GM12878 (cell line): ENCODE data around the gene ZFTA. TPM values are rescaled to one million over a fixed set of nuclear protein-coding genes. Genes with fewer than 3 reads are reported as not detected.

ENCODE experiments used
- ATAC-seq: fragments of 200-7000 bp; cut with Tn5 transposase; 3 replicates; pipeline ENCODE4 v1.9.1; 2020; ENCODE audit warnings: mild to moderate bottlenecking, moderate library complexity
- BruUV-seq: library from RNA; stranded (reverse); fragments of 400-500 nt; replicated peaks from 2 replicates; lab custom pipeline; 2021; lab: Mats Ljungman, UMichigan
- CTCF ChIA-PET: fragments of 300-600 bp; sonication (Branson Sonifier 250); formaldehyde crosslinking; extraction: SDS; loops from one replicate; lab custom pipeline; 2021; ENCODE audit warnings: inconsistent platforms; lab: Yijun Ruan, JAX
- POLR2A ChIA-PET: fragments of 350-600 bp; formaldehyde crosslinking; extraction: SDS; loops from one replicate; lab custom pipeline; 2021; ENCODE audit warnings: inconsistent platforms; lab: Charles Lee
- RAD21 ChIA-PET: fragments of 300-600 bp; sonication (Branson Sonifier 250); formaldehyde crosslinking; loops from one replicate; lab custom pipeline; 2023; ENCODE audit warnings: antibody characterized with exemption; ENCODE audit not compliant: unreplicated experiment; lab: Charles Lee
- SMC1A ChIA-PET: fragments of 300-600 bp; sonication (Branson Sonifier 250); formaldehyde crosslinking; loops from one replicate; lab custom pipeline; 2023; ENCODE audit not compliant: unreplicated experiment, uncharacterized antibody; lab: Charles Lee
- DNase-seq: peaks from one replicate; pipeline ENCODE4 v3.0.0-alpha.2; 2011; ENCODE audit warnings: low read depth, low spot score
- FAIRE-seq: peaks from 3 replicates; lab custom pipeline; 2011; peaks lifted over from hg19 to GRCh38; lab: Jason Lieb, UNC
- H2AFZ ChIP-seq: 2 replicates; pipeline ENCODE4 v1.6.0; 2011; ENCODE audit warnings: low read depth, low read length, control low read depth; ENCODE audit not compliant: control insufficient read depth
- H3K27ac ChIP-seq: 2 replicates; pipeline ENCODE4 v1.5.1; 2011; ENCODE audit warnings: control low read depth; ENCODE audit not compliant: control insufficient read depth, insufficient read depth
- H3K27me3 ChIP-seq, 2 experiments: replicated peaks in 1 of 2; 2 replicates each; pipeline versions ENCODE4 v1.6.0 to v1.6.1; 2011; ENCODE audit warnings: low read length in 1 of 2; ENCODE audit not compliant: control insufficient read depth in 2 of 2, insufficient read depth in 2 of 2
- H3K36me3 ChIP-seq, 2 experiments: 2 replicates each; pipeline ENCODE4 v1.5.1; 2011; ENCODE audit warnings: low read length in 1 of 2; ENCODE audit not compliant: control insufficient read depth in 2 of 2, insufficient read depth in 2 of 2
- H3K4me1 ChIP-seq: 2 replicates; pipeline ENCODE4 v1.6.1; 2011; ENCODE audit warnings: mild to moderate bottlenecking, low read length, moderate library complexity, mixed read lengths; ENCODE audit not compliant: control insufficient read depth, insufficient read depth
- H3K4me2 ChIP-seq: 2 replicates; pipeline ENCODE4 v1.6.0; 2011; ENCODE audit warnings: control low read depth; ENCODE audit not compliant: control insufficient read depth, insufficient read depth
- H3K4me3 ChIP-seq: fragments of 200-600 bp; sonication (generic); 2 replicates; pipeline ENCODE4 v1.5.1; 2016
- H3K79me2 ChIP-seq: 2 replicates; pipeline ENCODE4 v1.6.0; 2011; ENCODE audit warnings: low read length; ENCODE audit not compliant: control insufficient read depth, insufficient read depth
- H3K9ac ChIP-seq: 2 replicates; pipeline ENCODE4 v1.8.0; 2011; ENCODE audit warnings: low read length, control low read depth, mixed read lengths; ENCODE audit not compliant: control insufficient read depth, insufficient read depth
- H3K9me3 ChIP-seq: replicated peaks from 3 replicates; pipeline ENCODE4 v1.5.1; 2011; ENCODE audit warnings: mild to moderate bottlenecking, low read length; ENCODE audit not compliant: control insufficient read depth, insufficient read depth
- H4K20me1 ChIP-seq: 2 replicates; pipeline ENCODE4 v1.6.0; 2011; ENCODE audit not compliant: control insufficient read depth, insufficient read depth
- EED ChIP-seq: sonication (generic); IDR thresholded peaks from 2 replicates; pipeline ENCODE4 v1.6.1; 2016; ENCODE audit warnings: antibody characterized with exemption, low read depth
- FOXK2 ChIP-seq: fragments of 450-650 bp; IDR thresholded peaks from 2 replicates; pipeline ENCODE4 v1.6.1; 2017; ENCODE audit warnings: mild to moderate bottlenecking, moderate library complexity
- PML ChIP-seq: IDR thresholded peaks from 2 replicates; pipeline ENCODE4 v1.6.1; 2012; ENCODE audit warnings: low read length, inconsistent platforms
- SUZ12 ChIP-seq: fragments of 200-600 bp; sonication (generic); IDR thresholded peaks from one replicate; pipeline ENCODE4 v1.6.1; 2018; ENCODE audit warnings: antibody characterized with exemption, mild to moderate bottlenecking; ENCODE audit not compliant: unreplicated experiment
- ZNF217 ChIP-seq: fragments of 450-650 bp; IDR thresholded peaks from 2 replicates; pipeline ENCODE4 v1.6.1; 2017; ENCODE audit warnings: antibody characterized with exemption, mild to moderate bottlenecking
- WGBS: methylation state at CpG from one replicate; pipeline ENCODE4 v1.1.6; 2016; ENCODE audit warnings: low lambda C conversion rate; ENCODE audit not compliant: insufficient replicate concordance, insufficient coverage; ENCODE audit errors: missing lambda C conversion rate; 5-methylcytosine and 5-hydroxymethylcytosine counted together
- in situ Hi-C: fragments of 300-500 bp; cut with MboI; formaldehyde crosslinking; loops from 9 replicates; pipeline ENCODE4 v1.14.3; 2018; ENCODE audit warnings: mixed read lengths
- intact Hi-C: fragments of 100-400 bp; cut with micrococcal nuclease; formaldehyde crosslinking; loops from one replicate; pipeline ENCODE4 v1.14.2; 2022; ENCODE audit not compliant: unreplicated experiment
- polyA plus RNA-seq, 11 experiments: library from polyadenylated mRNA; depleted of rRNA in 4 of 11; unstranded in 6 of 11; stranded (reverse) in 5 of 11; fragments of >200 nt; fragmentation: Nextera tagmentation in 4 of 11; fragmentation: Illumina TruSeq in 1 of 11; extraction: Ambion mirVana in 4 of 11; extraction: Trizol in 1 of 11; gene quantifications; 1 replicate in 1 of 11; 2 replicates in 10 of 11; pipeline versions ENCODE4 v1.2.1 to v1.2.3, GENCODE V29; 2011 to 2016; ENCODE audit warnings: inconsistent platforms in 2 of 11, missing spikeins in 2 of 11, low read depth in 1 of 11
- total RNA-seq, 4 experiments: library from RNA; depleted of rRNA in 3 of 4; stranded (reverse); fragments of >200 nt in 3 of 4; fragmentation: Illumina TruSeq in 1 of 4; extraction: Trizol in 1 of 4; gene quantifications; 2 replicates each; pipeline versions ENCODE4 v1.2.1 to v1.2.3, GENCODE V29; 2013 to 2021
- TF ChIP-seq, protein P1 (sequence below): fragments of 450-650 bp; IDR thresholded peaks from 2 replicates; pipeline ENCODE4 v1.6.1; 2017; ENCODE audit warnings: low read depth, mild to moderate bottlenecking, moderate library complexity
- TF ChIP-seq, protein P2 (sequence below): fragments of 450-650 bp; IDR thresholded peaks from 2 replicates; pipeline ENCODE4 v1.6.1; 2017; ENCODE audit warnings: mild to moderate bottlenecking, moderate library complexity

The ZFTA gene
- total and polyA plus RNA-seq, 10 of the 15 experiments (the other 5 are each of a cell fraction or from before 2014, with no cell fraction given), result 0.39 to 7.9 (median 2.2) TPM

DNA sequence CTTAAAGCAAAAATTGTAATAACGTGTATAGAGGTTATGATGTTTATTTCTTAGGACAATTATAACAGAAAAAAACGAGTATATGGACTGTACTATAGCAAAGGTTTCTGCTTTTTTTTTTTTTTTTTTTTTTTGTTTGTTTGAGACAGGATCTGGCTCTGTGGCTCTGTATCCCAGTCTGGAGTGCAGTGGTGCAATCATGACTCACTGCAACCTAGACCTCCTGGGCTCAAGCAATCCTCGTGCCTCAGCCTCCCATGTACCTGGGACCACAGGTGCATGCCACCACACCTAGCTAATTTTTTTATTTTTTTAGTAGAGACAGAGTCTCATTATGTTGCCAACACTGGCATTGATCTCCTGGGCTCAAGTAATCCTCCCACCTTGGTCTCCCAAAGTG lies 39.2 kb downstream of the ZFTA start:
- H3K36me3 ChIP-seq, result no peaks in the 10 kb centered on the region
- DNase-seq (no peak), ATAC-seq (no peak), FAIRE-seq (no peak)
- no peaks in the 10 kb centered on the region for H3K79me2 ChIP-seq
- no peaks in the 10 kb centered on the region; the same call in 1 of the 2 replicates for H4K20me1 ChIP-seq
- WGBS, result 82% methylated on average over 3 of the region's 3 CpGs
- no peak overlapping the region for H3K4me3 ChIP-seq
- no peak overlapping the region for H3K27ac ChIP-seq
- no peak overlapping the region for H2AFZ ChIP-seq
- TF ChIP-seq FOXK2 (no peak), EED (no peak), ZNF217 (no peak)
- TF ChIP-seq, protein P1, sequence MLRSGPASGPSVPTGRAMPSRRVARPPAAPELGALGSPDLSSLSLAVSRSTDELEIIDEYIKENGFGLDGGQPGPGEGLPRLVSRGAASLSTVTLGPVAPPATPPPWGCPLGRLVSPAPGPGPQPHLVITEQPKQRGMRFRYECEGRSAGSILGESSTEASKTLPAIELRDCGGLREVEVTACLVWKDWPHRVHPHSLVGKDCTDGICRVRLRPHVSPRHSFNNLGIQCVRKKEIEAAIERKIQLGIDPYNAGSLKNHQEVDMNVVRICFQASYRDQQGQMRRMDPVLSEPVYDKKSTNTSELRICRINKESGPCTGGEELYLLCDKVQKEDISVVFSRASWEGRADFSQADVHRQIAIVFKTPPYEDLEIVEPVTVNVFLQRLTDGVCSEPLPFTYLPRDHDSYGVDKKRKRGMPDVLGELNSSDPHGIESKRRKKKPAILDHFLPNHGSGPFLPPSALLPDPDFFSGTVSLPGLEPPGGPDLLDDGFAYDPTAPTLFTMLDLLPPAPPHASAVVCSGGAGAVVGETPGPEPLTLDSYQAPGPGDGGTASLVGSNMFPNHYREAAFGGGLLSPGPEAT, result no peak
- H3K9me3 ChIP-seq, result no peaks in the 10 kb centered on the region
- ChIA-PET RAD21 (no interaction called here), SMC1A (no interaction called here), CTCF (interaction anchor here (1.1 to 3.0 kb wide), 3 partner anchors 9 to 94 kb away, joined by 3 to 12 read pairs (median 3); no protein-coding TSS in a partner anchor), POLR2A (interaction anchor here (0.6 kb wide), 1 partner anchor 14 kb away, joined by 3 read pairs; no protein-coding TSS in a partner anchor)
- no TSS peak for BruUV-seq
- no peaks in the 10 kb centered on the region for H3K4me1 ChIP-seq
- intact Hi-C loops (no loop called here), in situ Hi-C loops (no loop called here)
- no peaks in the 10 kb centered on the region for H3K27me3 ChIP-seq
- no peak overlapping the region for H3K4me2 ChIP-seq
- H3K9ac ChIP-seq, result no peak overlapping the region

DNA sequence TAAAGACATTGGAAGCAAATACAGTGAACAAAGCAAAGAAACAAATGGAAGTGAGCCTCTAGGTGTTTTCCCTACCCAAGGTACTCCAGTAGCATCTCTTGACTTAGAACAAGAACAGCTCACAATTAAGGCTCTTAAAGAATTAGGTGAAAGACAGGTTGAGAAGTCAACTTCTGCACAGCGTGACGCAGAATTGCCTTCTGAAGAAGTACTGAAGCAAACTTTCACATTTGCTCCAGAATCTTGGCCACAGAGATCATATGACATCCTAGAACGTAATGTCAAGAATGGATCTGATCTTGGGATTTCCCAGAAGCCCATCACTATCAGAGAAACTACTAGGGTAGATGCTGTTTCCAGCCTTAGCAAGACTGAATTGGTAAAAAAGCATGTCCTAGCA lies 48.0 kb downstream of the ZFTA start:
- DNase-seq, result no peak
- no peaks in the 10 kb centered on the region for H3K4me1 ChIP-seq
- no peak overlapping the region for H3K27ac ChIP-seq
- no peak overlapping the region for H3K4me3 ChIP-seq
- ChIA-PET POLR2A (no interaction called here), RAD21 (no interaction called here), CTCF (no interaction called here), SMC1A (interaction anchor here (0.8 to 1.1 kb wide), 2 partner anchors 15 to 242 kb away, joined by 3 read pairs; no protein-coding TSS in a partner anchor)
- peaks cover 0 to 3% of the 10 kb centered on the region in 2 experiments; a peak in 1 of 4 replicates for H3K36me3 ChIP-seq
- no peaks in the 10 kb centered on the region for H3K79me2 ChIP-seq
- BruUV-seq, result TSS peak; percentile 39
- H3K27me3 ChIP-seq, result no peaks in the 10 kb centered on the region
- no peak overlapping the region for H3K9ac ChIP-seq
- no peaks in the 10 kb centered on the region for H3K9me3 ChIP-seq
- intact Hi-C loops (no loop called here), in situ Hi-C loops (no loop called here)
- H4K20me1 ChIP-seq, result no peaks in the 10 kb centered on the region
- no peak for FAIRE-seq
- no peak overlapping the region for H3K4me2 ChIP-seq
- WGBS, result 97% methylated on average over 3 of the region's 3 CpGs
- no peak for ATAC-seq
- H2AFZ ChIP-seq, result no peak overlapping the region
- TF ChIP-seq PML (no peak), SUZ12 (no peak)
- TF ChIP-seq, protein P2, sequence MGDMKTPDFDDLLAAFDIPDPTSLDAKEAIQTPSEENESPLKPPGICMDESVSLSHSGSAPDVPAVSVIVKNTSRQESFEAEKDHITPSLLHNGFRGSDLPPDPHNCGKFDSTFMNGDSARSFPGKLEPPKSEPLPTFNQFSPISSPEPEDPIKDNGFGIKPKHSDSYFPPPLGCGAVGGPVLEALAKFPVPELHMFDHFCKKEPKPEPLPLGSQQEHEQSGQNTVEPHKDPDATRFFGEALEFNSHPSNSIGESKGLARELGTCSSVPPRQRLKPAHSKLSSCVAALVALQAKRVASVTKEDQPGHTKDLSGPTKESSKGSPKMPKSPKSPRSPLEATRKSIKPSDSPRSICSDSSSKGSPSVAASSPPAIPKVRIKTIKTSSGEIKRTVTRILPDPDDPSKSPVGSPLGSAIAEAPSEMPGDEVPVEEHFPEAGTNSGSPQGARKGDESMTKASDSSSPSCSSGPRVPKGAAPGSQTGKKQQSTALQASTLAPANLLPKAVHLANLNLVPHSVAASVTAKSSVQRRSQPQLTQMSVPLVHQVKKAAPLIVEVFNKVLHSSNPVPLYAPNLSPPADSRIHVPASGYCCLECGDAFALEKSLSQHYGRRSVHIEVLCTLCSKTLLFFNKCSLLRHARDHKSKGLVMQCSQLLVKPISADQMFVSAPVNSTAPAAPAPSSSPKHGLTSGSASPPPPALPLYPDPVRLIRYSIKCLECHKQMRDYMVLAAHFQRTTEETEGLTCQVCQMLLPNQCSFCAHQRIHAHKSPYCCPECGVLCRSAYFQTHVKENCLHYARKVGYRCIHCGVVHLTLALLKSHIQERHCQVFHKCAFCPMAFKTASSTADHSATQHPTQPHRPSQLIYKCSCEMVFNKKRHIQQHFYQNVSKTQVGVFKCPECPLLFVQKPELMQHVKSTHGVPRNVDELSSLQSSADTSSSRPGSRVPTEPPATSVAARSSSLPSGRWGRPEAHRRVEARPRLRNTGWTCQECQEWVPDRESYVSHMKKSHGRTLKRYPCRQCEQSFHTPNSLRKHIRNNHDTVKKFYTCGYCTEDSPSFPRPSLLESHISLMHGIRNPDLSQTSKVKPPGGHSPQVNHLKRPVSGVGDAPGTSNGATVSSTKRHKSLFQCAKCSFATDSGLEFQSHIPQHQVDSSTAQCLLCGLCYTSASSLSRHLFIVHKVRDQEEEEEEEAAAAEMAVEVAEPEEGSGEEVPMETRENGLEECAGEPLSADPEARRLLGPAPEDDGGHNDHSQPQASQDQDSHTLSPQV, result no peak
